HG03066 (cell line): ENCODE results near the gene MICALL1.

ENCODE experiments used
- ATAC-seq: cut with Tn5 transposase; IDR thresholded peaks from one replicate; pipeline ENCODE4 v1.9.1; 2021; ENCODE audit warnings: low read depth; ENCODE audit not compliant: unreplicated experiment

MICALL1 gene, protein sequence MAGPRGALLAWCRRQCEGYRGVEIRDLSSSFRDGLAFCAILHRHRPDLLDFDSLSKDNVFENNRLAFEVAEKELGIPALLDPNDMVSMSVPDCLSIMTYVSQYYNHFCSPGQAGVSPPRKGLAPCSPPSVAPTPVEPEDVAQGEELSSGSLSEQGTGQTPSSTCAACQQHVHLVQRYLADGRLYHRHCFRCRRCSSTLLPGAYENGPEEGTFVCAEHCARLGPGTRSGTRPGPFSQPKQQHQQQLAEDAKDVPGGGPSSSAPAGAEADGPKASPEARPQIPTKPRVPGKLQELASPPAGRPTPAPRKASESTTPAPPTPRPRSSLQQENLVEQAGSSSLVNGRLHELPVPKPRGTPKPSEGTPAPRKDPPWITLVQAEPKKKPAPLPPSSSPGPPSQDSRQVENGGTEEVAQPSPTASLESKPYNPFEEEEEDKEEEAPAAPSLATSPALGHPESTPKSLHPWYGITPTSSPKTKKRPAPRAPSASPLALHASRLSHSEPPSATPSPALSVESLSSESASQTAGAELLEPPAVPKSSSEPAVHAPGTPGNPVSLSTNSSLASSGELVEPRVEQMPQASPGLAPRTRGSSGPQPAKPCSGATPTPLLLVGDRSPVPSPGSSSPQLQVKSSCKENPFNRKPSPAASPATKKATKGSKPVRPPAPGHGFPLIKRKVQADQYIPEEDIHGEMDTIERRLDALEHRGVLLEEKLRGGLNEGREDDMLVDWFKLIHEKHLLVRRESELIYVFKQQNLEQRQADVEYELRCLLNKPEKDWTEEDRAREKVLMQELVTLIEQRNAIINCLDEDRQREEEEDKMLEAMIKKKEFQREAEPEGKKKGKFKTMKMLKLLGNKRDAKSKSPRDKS

DNA sequence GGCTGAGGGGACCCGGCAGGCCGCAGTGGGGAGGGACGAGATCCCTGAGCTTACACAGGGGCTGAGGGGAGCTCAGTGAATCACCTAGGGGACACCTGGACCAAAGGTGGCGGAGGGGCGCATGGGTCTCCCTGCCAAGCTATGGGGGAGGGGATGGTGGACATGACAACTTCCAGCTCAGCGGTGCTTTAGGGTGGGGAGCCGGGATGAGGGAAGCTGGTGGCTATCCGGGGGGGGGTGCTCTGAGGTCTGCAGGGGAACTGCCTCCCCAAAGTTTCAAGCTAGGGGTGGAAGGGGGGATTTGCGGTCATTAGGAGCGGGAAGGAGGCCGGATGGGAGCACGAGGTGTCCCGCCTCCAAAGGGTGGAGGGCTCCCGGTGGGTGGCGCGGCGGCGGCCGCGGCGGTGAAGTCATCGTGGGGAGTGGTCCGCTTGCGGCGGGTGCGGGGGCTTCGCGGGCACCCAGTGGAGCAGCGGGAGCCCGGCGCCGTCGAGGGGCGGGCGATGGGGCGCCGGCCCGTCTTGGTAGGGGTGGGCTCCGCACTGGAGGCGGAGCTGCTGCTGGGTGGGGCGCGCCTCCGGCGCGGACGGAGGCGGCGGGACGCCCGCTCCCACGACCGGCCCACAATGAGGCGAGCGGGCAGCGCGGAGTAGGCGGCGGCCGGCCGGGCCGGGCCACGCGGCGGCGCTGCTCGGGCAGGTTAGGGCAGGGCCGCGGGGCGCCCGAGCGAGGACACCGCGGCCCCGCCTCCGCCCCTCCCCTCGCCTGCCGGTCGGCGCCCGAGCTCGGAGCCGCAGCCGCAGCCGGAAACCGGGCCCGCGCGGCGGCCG, at the start of gene MICALL1:
TSS of gene MICALL1 (plus strand) at position 764 of the 830 bp plus-strand sequence. CDS start 126 bp downstream, outside the sequence.
- peak; percentile 72 for ATAC-seq

DNA sequence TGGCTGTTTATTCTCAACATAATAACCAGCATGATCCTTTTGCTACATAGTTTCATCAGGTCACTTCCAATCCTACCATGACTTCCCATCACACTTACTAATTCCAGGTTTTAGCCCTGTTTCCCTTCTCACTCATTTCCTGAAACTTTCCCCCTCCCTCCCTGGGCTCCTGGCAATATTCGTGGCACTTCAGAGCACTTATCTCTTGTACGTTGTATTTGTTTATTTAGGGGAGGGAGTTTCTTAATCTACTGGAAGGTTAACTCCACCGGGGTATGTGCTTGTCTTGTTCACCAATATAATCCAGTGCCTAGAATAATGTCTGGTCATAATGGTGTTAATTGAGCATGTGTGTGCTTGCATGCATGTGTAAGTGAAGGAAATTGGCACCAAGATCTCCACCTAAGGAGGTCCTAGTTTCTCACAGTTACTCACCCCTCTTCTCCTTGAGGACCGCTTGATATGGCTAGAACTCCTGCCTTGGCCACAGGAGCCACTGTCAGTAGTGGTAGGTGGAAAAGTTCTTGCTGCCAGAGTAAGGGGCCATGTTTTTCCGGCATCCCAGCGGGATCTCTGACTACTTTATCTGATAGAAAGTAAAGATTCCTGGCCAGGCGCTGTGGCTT, 45.2 kb upstream of the MICALL1 start:
- no peak for ATAC-seq

DNA sequence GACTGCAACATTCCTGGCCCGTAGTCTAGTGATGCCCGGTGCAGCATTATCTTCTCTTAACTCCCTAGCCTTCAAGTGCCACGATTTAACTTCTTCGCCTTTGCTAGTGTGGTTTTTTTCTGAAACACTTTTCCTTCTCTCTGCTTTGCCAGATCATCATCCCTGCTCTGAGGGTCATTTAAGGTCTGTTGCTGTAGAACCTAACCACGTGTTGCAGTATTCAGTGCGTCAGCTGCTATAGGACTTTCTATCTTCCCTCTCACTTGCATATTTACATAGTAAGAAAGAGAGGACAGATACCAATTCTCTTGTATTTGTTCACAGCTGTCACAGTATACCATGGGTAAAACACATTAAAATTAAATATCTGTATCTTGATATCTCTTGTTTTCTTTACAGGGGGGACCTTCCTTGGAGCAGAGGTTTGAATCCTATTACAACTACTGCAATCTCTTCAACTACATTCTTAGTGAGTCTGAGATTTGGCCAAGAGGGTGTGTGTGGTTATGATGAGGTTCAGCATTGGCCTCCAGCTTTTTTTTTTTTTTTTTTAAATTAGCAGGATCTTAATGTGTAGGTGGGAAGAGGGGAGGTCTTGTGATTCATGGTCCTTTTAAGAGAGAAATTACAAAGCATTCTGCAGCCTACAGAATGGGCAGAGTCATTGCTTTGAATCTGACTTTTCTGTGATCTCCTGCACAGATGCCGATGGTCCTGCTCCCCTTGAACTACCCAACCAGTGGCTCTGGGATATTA, 43.3 kb upstream of the MICALL1 start:
- no peak for ATAC-seq

DNA sequence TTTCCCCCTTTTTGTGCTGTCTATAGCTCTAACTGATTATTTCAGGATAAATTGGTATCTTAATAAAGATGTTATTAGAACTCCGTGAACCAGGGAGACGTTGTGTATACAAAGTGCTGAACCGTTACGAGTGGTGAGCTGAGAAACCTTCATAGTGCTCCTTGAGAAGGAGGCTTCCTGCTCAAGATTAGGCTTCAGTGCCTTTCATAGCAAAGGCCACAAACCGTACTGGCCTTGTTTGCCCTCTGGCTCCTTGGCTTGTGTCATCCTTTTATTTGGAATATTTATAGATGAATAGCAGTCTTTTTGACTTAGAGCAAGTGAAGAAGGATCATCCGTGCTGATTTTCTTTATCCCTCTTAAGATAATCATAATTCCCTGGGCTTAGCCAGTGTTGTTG, 40.6 kb upstream of the MICALL1 start:
- ATAC-seq: no peak

DNA sequence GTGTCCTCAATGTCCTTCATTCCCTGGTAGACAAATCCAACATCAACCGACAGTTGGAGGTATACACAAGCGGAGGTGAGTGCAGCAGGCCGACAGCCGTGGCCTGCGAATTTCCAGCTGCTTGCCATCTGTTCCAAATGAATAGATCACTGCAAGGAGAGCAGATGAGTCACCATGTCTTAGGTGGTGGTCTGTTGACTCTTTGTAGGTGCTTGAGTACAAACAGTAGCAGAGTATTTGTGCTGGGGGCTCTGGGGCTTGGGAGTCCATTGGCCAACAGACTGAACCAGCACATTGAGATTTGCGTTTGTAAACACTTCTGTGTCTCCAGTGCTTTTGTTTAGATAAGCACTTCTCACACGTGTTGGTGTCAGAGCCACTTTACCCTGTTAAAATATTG, 35.8 kb upstream of the MICALL1 start:
- no peak for ATAC-seq

DNA sequence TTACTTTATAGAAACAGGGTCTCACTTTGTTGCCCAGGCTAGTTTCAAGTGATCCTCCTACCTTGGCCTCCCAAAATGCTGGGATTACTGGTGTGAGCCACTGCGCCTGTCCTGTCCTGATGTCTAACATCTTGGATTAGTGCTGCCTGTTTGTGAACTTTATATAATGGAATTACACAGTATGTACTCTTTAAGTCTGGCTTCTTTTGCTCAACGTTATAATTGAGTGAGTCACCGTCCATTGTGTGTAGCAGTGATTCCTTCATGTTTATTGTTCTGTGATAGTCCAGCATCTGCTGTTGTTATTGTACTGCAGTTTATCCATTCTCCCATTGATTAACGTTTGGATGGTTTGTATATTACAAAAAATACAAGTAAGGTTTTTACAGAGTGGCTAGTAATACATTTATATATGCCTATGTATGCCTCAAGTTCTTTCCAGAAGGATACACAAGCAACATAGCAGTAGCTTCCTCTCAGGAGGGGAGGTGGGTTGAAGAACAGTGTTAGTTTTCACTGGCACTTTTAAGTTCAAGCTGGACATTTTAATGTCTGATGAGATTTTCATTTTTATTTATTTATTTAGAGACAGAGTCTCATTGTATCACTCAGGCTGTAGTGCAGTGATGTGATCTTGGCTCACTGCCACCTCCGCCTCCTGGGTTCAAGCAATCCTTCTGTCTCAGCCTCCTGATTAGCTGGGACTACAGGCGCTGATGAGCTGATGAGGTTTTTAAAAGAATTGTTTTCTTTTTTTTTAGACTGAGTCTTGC, 25.2 kb upstream of the MICALL1 start:
- ATAC-seq: no peak

DNA sequence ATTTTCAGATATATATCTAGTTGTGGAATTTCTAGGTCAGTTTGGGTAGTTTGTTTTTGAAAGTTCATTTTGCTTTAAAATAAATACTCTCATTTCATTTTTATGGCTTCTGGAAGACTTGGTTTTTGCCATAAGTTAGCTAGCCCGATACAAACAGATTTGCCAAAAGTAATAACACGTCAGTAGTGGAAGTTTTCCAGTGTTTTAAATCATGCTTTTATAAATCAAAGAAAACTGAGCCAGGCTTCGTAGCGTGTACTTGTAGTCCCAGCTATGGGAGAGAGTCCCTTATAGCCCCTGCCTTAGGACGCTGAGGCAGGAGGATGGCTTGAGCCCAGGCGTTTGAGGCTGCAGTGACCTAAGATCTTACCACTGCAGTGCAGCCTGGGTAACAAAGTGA, 21.7 kb upstream of the MICALL1 start:
- no peak for ATAC-seq

DNA sequence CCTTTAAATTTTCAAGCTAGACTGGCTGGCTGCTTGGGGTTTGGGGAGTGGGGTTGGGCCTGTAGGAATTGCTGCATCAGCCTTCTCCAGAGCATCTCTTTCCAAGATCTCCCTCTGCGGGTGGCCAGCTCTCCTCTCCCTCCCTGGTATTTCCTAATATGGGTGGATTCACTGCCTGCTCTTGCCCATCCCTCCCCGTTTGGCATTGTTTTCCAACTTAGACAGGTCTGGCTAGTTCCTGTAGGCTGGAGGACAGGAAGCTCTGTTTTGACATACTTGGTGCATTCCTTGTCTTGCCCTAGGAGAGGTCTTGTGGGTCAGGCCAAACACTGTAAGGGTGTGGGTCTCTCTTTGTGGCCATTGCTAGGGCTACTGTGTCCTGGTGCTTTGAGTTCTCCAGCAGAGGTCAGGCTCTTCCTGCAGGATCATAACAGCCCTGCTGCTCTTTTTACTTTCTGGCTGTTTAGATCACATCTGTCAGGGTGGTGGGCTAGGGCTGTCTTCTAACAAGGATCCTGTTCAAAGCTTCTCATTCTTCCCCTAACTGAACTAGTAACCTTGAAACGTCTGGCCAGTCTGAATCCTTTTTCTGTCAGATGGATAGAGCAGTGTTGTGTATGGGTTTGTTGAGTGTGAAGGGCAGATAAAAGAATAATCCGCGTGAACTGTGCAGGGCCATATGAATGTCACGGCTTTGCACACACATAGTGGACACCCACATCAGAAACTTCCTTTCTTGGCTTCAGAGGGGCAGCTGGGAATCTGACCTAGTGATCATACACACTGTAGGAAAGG, 18.3 kb upstream of the MICALL1 start:
- ATAC-seq: no peak

DNA sequence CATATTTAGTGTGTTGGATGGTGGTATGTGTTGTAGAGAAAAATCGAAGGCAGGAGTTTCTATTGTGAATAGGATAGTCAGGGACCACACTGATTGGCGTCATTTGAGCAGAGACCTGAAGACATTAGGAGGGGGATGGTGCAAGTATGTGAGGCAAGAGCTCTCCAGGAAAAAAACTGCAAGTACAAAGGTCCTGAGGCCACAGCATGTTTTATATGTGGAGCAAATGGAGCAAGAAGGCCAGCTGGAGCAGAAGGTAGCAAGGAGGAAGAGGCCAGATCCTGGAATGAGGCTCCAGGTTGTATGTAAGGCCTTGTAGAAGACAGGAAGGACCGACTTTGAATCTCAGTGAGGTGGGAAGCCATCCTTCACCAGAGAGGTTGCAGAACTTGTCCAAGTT, 14.2 kb upstream of the MICALL1 start:
- no peak for ATAC-seq

DNA sequence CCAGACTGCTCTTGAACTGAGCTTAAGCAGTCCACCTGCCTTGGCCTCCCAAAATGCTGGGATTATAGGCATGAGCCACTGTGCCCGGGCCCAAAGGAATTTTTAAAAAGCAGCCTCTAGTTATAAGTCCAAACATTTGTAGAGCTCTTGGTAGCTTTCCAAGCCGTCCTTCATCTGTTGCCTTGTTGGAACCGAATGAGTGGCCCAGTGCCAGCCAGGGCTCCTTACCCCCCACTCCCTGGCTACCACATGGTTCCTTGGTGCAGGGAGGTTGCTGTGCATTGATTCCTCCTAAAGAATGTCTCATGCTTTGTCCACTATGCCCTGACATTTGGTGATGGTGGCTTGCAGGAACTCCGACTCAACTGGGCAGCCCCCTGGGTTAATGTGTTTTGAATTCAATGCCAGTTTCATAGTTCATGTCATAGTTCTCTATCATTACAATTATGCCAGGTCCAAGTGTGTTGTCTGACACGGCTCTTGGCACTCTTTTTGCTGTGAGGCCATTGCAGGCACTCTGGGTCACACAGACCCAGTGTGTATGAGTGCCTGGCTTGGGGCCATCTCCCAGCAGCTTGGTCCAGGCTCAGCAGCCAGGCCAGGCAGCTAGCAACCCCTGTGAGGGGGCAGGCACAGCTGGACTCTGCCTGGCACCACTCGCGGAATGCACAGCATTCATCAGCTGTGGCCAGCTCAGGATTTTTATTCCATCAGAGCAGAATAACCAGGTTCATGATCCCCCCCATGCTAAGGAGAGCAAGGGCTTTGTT, 13.3 kb upstream of the MICALL1 start:
- ATAC-seq: no peak

DNA sequence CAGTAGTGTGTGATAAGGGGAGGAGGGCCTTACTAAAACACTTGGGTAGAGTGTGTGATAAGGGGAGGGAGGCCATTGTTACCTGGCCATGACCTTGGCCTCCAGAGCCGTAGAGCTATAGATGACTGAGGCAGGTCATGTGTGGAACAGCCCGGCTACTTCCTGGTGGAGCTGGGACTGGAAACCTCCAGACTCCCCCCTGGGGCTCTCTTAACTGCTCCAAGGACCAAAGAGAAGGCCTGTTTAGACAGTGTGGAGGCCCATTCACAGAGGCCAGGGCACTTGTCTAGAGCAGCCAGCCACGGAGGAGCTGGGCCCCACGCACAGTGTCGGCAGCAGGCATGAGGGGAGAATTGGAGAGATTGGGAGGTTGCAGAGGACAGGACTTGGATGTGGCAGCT, 12.5 kb upstream of the MICALL1 start:
- no peak for ATAC-seq

DNA sequence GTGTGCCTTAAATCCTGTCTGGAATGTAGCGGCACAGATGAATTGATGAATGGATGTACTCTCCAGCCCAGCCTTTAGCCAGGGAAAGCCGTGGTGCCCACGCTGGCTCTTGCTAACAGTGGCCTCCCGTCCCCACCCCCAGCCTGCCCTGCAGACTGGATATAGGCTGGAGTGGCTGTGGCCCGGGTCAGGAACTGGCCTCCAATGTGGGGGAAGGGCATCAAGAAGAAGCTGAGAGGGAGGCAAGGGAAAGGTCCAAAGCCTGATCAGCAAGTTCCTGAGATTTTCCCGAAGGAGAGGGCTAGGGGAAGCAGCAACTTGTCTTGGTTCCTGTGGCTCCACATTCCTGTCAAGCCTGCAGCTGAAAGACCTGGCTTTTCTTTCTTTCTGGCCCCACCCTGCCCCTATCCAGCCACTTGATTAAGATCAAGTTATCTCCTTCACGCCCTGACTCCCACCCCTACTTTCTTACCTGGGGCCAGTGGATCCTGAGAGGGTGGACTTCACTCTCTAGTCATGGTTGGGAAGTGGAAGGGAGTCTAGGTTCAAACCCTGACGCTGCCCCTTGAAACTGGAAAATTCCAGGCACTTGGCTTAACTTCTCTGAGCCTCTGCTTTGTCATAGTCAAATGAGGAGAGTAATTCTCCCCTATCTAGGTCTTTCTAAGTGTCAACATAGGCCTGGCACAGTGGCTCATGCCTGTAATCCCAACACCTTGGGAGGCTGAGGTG, 11.0 kb upstream of the MICALL1 start:
- no peak for ATAC-seq

DNA sequence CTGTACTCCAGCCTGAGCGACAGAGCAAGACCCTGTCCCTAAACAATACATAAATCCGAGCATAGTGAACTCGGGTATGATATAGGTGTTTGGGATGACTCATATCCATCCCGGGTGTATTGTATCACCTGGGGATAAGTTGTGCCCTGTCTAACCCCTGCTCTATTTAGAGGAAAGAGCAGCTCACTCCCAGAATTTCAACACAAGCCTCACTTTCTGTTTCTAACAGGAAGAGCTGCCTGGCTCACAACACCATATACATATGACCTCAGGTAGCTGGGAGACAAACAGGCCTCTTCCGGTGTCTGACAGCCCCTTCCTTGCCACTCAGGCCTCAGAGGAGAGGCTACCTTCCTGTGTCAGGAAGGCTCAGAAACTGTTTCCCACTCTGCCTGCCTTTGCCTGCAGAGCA, 9.9 kb upstream of the MICALL1 start:
- ATAC-seq: no peak

DNA sequence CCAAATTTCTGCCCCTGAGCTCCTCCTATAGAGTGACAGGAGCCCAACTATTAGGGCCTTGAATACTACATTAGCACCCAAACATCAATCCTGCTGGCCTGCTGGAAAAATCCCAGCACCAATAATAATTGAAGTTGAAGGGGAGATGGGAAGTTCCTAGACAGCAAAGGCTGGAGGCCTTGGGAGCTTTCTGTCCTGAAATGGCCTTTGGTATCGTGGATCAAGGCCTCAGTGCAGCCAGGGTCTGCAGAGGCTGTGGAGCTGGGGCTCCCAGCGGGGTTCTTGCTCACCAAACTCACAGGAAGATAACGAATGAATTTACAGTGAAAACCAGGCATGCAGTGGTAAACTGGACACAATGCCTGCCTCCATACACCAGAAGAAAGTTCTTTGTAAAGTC, 9.2 kb upstream of the MICALL1 start:
- no peak for ATAC-seq

DNA sequence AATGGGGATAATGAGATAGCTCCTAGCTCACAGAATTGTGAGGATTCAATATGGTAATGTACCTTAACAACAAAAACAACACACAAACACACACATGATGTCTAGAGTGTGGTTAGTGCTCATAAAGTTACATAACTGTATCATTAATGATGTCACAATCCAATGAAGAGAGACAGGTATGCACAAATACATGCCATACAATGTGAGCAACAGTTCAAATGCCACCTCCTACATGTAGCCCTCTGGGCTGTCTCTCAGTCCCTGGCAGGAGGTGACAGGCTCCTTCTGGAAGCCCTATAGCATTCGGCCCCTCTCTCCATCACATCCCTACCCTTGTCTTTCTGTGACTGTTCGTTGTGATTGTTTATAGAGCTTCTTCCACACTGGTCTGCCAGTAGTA, 8.3 kb upstream of the MICALL1 start:
- ATAC-seq: no peak

DNA sequence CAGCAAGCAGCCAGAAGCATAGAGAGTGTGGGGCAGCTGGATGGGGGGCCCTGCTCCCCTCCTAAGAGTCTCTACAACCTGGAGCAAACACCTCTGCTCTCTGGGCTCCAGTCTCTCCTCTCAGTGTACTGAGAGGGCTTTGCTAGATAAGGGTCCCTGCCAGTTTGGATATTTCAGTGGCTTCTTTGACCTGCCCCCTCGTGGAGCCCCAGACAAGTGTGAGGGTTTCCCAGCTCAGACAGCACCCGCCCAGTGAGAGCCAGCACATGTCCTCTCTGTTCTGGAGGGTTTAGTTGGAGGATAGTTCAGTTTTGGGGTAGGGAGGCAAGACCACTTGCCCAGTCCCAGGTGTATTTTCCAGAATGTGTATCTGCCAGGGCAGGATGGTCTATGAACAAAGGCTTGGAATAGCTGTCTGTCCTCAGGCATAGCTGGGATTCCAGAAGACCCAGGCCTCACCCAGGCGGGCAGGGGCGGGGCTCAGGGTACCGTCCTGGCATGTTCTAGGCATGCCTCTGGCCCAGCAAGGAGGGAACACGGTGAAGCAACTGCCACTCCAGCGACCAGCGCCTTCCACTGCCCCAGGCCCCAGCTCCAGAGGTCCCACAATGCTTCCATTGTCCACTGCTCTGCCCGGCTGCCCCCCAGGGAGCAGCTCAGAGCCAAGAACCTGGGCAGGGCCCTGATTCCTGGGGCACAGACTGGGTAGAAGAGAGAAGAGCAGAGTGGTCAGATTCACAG, 7.5 kb upstream of the MICALL1 start:
- no peak for ATAC-seq
